ENCODE data around the gene EHBP1.

Gene EHBP1

DNA sequence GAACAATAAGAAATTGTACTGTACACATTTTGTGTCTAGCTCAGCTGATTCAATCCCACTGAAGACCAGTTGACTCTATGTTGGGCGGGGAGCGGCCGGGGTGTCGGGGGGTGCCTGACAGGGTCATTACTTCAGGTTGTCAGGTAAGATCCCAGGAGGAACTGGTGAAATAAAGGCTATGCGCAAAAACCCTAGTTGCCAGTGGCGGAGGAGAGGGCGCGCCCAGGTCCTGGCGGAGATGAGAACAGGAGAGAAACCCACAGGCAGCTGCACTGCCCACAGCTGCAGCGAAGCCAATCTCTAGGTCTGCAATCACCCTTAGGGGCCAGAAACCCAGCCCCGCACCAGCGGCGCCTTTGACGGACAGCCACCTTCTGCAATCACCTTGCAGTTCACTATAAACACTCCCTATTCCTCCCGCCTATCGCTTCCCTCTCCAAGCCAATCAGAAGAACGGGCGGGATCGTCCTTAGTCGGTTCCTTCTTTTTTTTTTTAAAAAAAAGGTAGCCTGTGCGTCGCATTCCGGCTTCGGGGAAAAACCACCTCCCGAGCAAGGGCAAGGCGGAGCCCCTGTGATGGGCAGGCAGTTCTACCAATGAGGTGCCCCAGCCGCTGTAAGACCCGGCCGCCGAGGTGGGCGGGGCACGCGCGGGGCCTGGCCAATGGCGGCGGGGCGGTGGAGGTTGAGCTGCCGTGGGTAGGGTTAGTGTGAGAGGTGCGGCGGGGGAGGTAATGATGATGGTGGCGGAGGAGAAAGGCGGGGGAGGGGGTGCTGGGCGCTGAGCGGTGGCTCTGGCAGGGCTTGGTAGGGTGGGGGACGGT lies at the start of gene EHBP1:
TSS of gene EHBP1 (plus strand) at position 707 of the 823 bp plus-strand sequence. CDS start 1,479 bp downstream, outside the sequence.
- peak; percentile 99 for DNase-seq (ENCODE audit: low read depth, low spot score)

DNA sequence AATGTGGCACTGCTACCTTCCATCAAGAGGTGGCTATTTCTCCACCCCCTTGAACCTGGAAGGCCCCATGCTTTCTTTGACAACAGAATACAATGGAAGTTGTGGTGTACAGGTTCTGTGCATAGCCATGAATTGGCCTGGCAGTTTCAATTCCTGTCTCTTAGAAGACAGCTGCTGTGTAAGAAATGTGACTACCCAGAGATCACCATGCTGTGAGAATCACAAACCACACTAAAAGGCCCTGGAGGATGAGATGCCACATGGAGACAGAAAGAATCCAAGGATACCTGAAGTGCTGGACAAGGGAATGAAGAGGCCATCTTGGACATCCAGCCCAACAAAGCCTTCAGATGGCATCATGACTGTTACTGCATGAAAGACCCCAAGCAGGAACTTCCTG lies 47.7 kb upstream of the EHBP1 start:
- no peak for DNase-seq (ENCODE audit: low read depth, low spot score)

DNA sequence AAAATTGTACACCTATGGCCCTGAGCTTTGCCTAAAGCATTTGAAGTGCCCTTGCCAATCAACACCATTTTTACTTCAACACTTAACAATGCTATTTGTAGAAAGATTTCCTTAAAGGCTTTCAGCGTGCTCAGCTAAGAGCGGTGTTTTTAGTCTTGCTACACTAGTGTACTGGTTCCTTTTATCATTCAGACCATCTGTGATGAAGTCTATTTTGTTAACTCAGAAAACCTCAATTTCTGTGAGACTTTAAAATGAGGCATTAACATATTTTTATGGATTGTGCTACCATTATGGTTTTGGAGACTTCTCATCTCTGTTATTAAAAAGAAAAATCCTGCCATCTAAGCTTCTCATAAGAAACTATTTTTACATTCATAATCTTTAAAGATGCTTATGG lies 46.6 kb upstream of the EHBP1 start:
- DNase-seq (ENCODE audit: low read depth, low spot score) = no peak

DNA sequence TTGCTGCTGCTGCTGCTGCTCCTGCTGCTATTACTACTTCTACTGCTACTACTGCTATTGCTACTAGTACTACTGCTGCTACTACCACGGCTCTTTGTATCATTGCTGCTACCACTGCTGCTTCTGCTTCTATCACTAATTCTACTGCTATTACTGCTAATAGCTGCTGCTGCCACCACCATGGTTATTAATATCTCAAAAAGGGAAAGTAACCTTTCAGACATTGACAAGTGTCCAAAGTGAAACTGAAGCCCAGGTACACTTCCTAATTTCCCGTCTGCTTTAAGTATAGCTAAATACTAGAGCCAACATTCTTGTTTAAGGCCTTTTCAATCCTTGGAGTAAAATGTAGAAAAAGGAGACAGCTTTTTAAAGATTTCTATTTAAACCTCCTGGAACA lies 45.4 kb upstream of the EHBP1 start:
- DNase-seq (ENCODE audit: low read depth, low spot score) = no peak

DNA sequence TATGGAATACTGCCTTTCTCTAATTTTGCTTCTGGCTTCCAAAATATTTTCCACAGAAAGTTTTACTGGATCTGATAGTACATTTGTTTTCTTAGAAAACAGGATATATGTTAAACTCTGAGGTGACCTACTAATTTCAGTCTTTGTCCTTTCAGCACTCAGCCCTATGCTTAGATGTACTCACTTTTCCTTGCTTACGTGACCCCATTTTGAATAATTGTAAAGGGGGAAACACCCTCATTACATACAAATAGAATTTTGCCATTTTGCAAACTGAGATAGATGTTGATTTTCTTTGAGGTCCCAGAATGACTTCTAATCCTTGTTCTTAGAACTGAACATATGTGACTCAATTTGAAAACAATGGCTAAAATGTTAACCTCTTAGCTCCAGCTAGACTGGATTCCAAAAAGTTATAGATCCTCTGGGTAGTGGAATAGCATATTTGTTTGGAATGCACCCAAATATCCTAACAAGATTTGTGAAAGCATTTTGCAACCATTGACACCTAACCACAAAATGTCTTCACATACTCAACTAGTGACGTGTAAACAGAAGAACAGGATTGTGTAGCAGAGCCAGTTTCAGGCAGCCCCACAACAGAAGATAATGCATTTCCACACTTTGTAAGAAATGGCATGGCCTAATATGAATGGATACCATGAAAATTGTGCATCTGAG lies 44.8 kb upstream of the EHBP1 start:
- DNase-seq (ENCODE audit: low read depth, low spot score) = no peak

DNA sequence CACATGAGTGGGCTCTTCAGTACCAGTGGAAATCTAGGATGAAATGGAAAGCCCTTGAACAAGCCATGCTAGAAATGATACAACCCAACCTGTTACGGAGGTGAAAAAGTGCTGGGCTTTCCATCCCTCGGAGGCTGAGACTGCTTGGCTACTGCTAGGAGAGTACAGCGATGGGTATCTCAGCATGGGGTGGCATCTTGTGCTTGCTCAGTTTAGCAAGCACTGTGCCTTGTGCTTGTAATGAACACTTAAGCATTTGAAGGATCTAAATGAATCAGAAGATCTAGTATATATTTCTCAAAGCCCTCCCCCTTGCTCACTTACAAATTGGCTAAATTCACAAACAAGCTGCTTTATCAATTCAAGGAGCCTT lies 44.3 kb upstream of the EHBP1 start:
- no peak for DNase-seq (ENCODE audit: low read depth, low spot score)

DNA sequence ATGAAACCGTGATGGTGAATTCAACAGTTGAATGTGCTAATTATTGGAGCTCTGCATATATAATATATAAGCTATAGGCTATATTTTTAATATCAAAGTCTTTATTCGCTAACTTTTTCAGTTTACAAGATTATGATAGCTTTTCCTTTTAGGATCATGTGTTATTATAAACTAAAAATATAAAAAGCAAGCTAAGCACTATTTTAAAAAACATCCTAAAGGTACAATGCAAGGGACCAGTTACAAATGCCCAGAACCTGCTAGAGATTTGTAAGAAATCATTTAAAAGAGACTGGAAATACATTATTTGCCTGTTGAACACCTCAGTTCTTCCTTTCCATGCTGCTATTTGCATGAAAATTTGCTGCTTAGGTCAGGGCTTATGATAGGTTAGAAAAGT lies 43.4 kb upstream of the EHBP1 start:
- DNase-seq (ENCODE audit: low read depth, low spot score) = no peak

DNA sequence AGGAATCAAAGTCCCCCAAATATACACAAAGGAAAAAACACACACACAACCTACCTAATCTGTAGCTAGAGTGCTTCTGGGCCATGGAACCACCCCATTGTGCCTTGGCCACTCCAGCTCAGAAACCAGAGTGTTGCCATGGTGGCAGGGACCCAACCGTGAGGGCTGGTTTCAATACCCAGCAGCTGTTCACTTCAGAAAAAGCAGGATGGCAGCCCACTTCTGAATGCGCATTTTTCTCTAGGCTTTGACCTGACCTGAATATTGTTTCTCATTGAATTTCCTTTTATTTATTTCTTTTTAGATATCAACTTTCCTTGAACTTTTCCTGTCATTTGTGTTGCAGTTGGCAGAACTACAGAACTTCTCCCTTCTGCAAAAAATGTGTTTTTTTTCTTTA lies 43.0 kb upstream of the EHBP1 start:
- no peak for DNase-seq (ENCODE audit: low read depth, low spot score)

DNA sequence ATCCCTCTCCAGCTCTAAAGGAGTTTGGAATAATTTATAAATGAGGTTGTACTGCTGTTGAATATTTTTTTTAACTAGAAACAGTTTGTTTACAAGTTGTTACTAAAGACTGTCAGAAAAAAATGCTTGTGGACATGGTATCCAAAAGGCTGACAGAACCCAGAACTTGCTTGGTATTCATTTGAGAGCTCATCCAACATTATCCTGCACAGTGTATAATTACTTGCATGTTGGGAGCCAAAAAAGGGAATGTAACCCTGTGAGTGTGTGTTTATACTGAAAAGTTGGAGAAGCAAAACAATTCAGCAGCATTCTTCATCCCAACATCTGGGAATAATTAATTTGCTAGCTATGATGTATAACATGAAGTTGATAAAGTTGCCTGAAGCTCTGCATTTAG lies 42.1 kb upstream of the EHBP1 start:
- no peak for DNase-seq (ENCODE audit: low read depth, low spot score)

DNA sequence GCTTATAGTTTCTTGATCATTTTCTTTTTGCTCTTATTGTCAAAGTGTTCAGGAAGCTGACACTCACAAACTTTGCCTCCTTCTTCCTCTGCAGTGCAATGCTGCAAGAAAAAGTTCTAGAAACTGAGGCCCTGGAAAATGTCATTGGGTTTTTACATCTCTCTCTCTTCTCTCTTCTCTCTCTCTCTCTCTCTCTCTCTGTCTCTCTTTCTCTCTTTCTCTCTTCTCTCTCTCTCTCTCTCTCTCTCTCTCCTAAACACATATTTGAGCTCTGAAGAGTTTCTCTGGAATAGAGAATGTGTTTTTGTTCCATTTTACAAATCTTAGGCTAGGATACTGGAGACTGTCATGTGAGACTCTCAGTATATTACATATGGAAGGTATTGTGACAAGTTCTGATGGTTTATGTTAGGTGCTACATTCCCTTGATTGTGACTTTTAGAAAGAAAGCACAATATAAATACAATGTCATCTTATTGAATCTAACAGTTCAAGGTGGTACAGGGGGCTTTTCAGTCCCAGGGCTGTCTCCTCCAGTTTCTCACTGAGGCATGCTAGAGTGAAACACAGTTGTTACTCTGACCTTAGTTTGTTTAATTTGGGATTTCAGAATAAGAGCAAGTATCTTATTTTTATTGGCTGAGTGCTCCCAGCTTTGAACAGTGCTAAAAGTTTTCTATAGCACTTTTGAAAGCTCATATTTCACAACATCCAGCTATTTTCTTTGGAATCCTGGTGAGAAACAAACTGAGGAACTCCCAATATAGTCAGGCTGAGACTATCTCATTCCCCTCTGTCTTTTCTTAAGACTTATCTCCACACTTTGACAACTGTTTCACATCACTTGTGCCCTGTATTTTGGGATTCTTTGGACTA lies 41.4 kb upstream of the EHBP1 start:
- DNase-seq (ENCODE audit: low read depth, low spot score) = no peak

DNA sequence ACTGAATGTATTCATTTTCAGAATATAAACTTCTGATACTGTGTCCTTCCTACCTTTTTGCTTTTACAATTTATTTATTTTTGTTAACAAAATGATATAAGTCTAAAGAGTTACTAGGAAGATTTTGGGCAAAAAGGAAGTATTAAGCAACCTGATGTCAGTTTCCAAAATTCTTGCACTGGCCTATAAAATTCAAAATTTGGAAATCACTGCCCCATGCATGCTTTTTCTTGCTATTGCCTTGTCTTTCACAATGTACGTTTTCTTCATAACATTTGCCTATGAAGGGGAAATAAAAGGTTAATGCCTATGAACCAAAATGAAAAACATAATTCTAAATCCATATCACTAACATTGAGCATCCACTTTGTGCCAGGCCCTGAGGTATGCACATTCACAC lies 40.1 kb upstream of the EHBP1 start:
- no peak for DNase-seq (ENCODE audit: low read depth, low spot score)

DNA sequence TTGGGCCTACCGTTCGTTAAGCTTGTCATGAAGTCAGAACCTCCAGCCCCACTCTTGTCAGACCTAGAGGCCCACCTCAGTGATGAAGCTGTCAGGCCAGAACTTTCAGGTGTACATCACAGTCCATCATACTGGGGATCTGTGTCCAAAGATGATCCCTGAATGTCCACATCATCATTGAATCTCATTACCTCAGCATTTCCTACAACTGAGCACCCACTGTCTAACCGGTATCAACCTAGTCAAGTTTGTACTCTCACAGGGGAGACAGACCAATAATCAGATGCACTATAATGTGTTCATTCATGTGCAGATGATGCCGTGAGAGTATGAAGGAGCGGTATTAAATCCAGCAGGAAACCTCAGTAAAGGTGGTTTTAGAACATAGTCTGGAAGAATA lies 36.3 kb upstream of the EHBP1 start:
- DNase-seq (ENCODE audit: low read depth, low spot score) = no peak

DNA sequence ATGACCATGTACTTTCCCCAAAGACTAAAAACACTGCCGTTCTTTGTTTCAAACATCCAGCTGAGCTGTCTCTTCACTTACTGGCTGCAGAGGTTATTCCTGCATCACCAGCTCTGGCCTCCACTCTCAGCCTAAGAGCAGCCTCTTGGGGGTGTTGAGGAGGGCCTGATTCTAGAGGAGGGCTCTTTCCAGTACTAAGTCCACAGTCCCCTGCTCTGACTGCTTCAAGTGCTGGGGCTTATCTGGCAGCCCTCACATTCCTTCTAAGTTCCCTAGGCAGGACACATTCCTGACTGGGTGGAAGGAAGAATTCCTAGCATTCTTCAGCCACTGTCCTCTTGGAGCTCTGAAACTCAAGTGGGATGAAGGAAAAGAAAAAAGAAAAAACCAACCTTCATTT lies 32.9 kb upstream of the EHBP1 start:
- no peak for DNase-seq (ENCODE audit: low read depth, low spot score)

DNA sequence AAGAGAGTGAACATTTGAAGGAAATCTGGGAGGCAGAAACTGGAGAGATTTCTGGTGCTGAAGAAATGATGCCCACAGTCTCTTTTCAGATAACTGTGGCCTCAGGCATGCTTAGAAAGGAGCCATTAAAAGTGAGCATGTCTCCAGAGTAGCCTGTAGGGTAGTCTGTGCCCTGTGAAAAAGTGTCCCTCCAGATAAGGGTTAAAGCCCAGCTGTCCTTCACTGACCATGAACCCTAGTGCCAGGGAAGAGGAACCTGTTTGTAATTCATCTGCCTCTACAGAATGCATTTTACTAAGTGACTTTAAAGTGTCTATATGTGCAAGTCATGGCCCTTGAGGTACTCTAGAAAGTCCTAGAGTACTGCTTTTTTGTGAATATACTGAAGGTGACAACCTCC lies 30.5 kb upstream of the EHBP1 start:
- no peak for DNase-seq (ENCODE audit: low read depth, low spot score)

DNA sequence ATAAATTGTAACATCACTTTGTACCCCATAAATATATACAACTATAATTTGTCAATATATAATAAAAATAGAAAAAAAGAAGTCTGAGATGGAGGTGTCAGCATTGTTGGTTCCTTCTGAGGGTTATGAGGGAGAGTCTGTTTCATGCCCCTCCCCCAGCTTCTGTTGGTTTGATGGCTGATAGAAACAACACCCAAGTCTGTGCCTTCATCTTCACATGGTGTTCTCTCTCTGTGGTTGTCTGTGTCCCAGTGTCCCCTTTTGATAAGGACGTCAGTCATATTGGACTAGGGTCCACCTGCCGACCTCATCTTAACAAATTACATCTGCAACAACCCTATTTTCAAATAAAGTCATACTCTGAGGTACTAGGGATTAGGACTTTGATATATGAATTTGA lies 20.3 kb upstream of the EHBP1 start:
- DNase-seq (ENCODE audit: low read depth, low spot score) = no peak

DNA sequence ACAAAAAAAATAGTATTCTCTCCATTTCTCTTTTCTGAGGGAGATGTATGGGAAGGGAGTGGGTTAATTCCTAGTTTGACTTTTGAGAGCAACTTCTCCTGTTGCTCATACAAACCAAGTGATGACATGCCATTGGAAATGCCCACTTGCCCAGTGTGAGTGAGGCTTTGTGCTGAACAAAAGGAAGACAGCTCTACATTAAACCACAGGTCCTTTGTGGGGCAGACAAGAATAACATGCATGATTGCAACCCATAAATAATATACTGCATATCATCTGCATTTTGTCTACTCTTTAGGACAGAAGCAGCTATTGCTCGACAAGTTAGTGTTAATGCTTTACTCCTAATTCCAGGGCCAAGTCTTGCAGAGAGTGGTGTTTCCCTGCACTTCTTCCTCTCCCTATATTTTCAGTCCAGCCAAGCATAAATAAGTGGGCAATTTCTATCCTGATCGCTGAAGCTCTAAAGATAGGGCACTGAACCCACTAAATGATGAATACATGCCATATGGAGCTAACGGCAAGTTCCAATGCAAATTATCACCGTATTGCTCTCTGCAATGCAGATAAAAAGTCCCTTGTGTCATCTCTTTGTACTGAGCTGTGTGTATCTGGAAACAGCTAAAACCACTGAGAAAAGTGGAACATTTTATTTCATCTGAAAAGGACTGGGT lies 19.4 kb upstream of the EHBP1 start:
- DNase-seq (ENCODE audit: low read depth, low spot score) = no peak

DNA sequence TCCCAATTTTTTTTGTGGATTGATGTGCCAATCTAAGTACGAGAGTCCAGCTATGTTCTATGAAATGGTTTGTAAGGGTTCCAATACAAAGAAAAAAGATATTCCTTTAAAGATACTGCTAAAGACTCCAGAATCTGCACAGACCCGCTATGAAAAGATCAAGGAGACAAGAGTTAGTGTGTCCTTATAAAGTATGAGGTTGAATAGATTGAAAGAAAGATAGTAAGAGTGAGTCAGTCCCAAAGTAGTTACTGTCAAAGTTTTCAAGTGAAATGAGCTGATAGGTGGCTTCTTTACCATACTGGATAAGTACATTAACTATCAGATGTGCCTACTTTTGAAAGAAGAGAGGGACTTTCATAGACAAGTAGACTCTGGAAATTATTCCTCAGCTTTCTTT lies 17.9 kb upstream of the EHBP1 start:
- no peak for DNase-seq (ENCODE audit: low read depth, low spot score)

DNA sequence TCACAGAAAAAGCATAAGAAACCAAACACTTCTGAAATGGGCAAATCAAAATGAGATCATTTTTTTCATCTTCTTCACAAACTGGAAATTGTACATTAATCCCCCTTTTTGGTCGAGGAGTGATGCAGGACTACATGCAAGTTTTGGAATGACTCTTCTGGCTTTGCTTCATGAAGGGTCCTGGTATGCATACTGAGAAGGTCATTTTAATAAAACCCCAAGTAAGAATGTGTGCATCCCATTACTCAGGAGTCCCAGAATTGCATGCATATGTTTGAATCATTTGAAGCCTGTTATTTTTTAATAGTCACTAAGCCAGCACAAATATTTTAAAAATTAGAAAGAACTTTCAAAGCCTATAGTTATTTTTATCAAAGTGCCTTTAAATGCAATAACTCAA lies 16.7 kb upstream of the EHBP1 start:
- no peak for DNase-seq (ENCODE audit: low read depth, low spot score)

DNA sequence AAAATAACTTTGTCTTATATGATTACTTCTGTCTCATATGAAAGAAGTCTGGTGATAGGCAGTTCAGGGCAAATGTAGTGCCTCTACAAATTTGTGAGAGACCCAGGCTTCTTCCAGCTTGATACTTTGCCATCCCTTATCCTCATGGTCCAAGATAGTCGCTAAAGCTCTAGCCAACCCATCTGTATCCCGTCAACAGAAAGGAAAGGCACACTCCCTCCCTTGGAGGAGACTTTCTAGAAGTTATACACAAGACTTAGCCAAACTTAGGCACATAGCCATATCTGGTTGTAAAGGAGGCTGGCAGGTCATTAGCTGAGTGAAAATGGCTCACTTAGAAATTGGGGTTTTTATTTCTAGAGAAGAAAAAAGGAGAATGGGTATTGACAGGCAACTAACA lies 14.3 kb upstream of the EHBP1 start:
- DNase-seq (ENCODE audit: low read depth, low spot score) = no peak

DNA sequence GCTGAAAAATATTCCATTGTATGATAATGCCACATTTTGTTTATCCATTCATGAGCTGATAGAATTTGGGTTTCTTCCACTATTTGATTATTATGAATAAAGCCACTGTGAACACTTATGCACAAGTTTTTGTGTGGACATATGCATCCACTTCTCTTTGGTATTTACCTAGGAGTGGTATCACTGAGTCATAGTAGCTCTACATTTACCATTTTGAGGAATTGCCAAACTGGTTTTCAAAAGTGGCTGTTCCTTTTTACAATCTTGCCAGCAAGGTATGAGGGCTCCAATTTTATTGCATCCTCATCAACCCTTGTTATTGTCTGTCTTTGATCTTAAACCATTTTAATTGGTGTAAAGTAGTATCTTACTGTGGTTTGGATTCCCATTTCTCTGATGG lies 13.3 kb upstream of the EHBP1 start:
- DNase-seq (ENCODE audit: low read depth, low spot score) = no peak

DNA sequence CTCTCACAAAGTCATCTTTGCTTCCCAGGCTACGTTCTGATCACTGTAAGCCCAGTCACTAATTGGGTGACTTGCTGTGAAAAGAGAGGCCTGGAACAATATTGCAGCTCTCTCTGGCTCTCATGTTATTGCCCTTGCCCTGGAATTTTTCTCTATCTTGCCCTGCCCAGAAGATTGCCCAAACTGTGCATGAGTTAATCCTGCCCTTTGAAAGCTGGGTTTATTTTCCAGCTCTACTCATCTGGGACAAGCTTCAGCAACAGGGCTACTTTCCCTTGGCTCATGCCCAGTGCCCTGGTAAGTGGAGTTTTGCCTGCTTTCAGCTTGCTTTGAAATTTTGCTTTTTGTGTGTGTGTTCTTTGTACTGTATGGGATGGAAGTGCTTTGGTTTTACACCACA lies 6.9 kb upstream of the EHBP1 start:
- DNase-seq (ENCODE audit: low read depth, low spot score) = no peak

DNA sequence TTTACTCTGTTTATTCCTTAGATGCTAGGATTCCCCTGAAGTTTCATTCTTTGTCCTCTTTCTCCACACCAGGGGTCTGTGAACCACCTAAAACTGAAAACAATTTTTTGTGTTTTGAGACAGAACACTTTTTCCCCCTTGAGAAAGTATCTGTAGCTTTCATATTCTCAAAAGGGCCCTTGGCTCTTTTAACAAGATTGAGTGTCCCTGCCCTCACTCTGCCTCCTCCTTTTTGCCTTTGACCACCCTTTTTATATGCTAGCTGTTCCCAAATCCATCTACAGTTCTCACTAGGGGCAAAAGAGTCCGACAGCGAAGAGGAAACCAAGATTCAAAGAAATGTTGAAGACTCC lies 883 bp upstream of the EHBP1 start:
- no peak for DNase-seq (ENCODE audit: low read depth, low spot score)

All from smooth muscle cell of the brain vasculature (primary cell).